ENCODE data around the gene TBC1D1. TPM values are rescaled to one million over a fixed set of nuclear protein-coding genes. Genes with fewer than 3 reads are reported as not detected.

The TBC1D1 gene
- 79.2 TPM for total RNA-seq

GRCh38 chr4:37890801-37891259 is at the start of gene TBC1D1:
TBC1D1 (plus strand) TSS chr4:37891084; CDS start chr4:37902096, 11,012 bp downstream.

GRCh38 chr4:37960098-37960497 is 69.2 kb downstream of the TBC1D1 start, which contains the start of gene PTTG2:
PTTG2 (plus strand) TSS chr4:37960398; CDS start chr4:37960435, 37 bp downstream.

Other genes starting within 250 kb of the TBC1D1 start
- 26.6 TPM for gene RELL1, start 204.7 kb upstream of the TBC1D1 start, total RNA-seq
- gene PGM2, start 64.4 kb upstream of the TBC1D1 start, total RNA-seq, result 18.5 TPM
- gene PTTG2, start 69.3 kb downstream of the TBC1D1 start, total RNA-seq, result not detected